Stomach (tissue), 9 donors: ENCODE data around the gene USP13. TPM values are rescaled to one million over a fixed set of nuclear protein-coding genes. Genes with fewer than 3 reads are reported as not detected.
A peak's percentile ranks its signal among the peaks of the same experiment; 100 is the strongest.

Experiments
- DNase-seq, 2 donors: peaks; one replicate each; pipeline versions ENCODE4 v3.0.0 to v3.0.0-alpha.2; 2013 to 2019
- H3K27ac ChIP-seq, 5 donors: fragments of 200-600 bp in 4 of 5; sonication (generic) in 4 of 5; one replicate each; pipeline ENCODE4 v1.5.1; 2013 to 2019; ENCODE audit warnings: mild to moderate bottlenecking in 1 of 5, moderate library complexity in 1 of 5
- H3K27me3 ChIP-seq, 3 donors: fragments of 200-600 bp; sonication (generic); one replicate each; pipeline ENCODE4 v1.5.1; 2017 to 2019; ENCODE audit warnings: mixed run types in 1 of 3
- H3K36me3 ChIP-seq, 4 donors: fragments of 200-600 bp; sonication (generic); 1 replicate in 3 of 4; 2 replicates in 1 of 4; pipeline ENCODE4 v1.5.1; 2016 to 2019
- H3K4me1 ChIP-seq, 4 donors: fragments of 200-600 bp; sonication (generic); one replicate each; pipeline ENCODE4 v1.5.1; 2016 to 2019
- H3K4me3 ChIP-seq, 4 donors: fragments of 200-600 bp; sonication (generic) in 3 of 4; one replicate each; pipeline ENCODE4 v1.5.1; 2016 to 2019; ENCODE audit warnings: mild to moderate bottlenecking in 1 of 4
- H3K9me3 ChIP-seq, 4 donors: fragments of 200-600 bp; sonication (generic); one replicate each; pipeline ENCODE4 v1.5.1; 2016 to 2019
- EP300 ChIP-seq: sonication (generic); formaldehyde crosslinking; IDR thresholded peaks from one replicate; pipeline ENCODE4 v1.6.1; 2017; ENCODE audit warnings: antibody characterized with exemption
- POLR2A ChIP-seq, 4 donors: fragments of 450-650 bp; IDR thresholded peaks; one replicate each; pipeline ENCODE4 v1.6.1; 2016; ENCODE audit warnings: antibody characterized with exemption in 4 of 4, control low read depth in 2 of 4, mild to moderate bottlenecking in 1 of 4, moderate library complexity in 1 of 4
- POLR2AphosphoS5 ChIP-seq, 3 donors: sonication (generic); formaldehyde crosslinking; IDR thresholded peaks; one replicate each; pipeline ENCODE4 v1.6.1; 2016; ENCODE audit warnings: antibody characterized with exemption in 3 of 3
- WGBS, 5 donors: extraction: QIAGEN DNeasy Blood & Tissue Kit in 3 of 5; methylation state at CpG; one replicate each; pipeline versions ENCODE4 v1.1.5 to v1.1.7; 2013 to 2018; 5-methylcytosine and 5-hydroxymethylcytosine counted together
- intact Hi-C: fragments of 100-400 bp; cut with DNase I; formaldehyde crosslinking; loops from one replicate; pipeline ENCODE4 v1.15.1; 2023; ENCODE audit warnings: low total_unique reads
- polyA plus RNA-seq, 3 donors: library from polyadenylated mRNA; stranded (reverse); fragments of 200-250 nt; gene quantifications; one replicate each; pipeline ENCODE4 v1.2.3, GENCODE V29; 2013
- total RNA-seq, 5 donors: library from RNA; depleted of rRNA; stranded (reverse); fragments of >200 nt; gene quantifications; one replicate each; pipeline versions ENCODE4 v1.1.0 to v1.2.3, GENCODE V29; 2014 to 2016
- TF ChIP-seq, protein P1 (sequence below), 7 experiments: fragments of 450-650 bp in 4 of 7; fragments of 200-600 bp in 3 of 7; sonication (generic) in 3 of 7; IDR thresholded peaks; one replicate each; pipeline ENCODE4 v1.5.1; 2016 to 2019; ENCODE audit warnings: antibody characterized with exemption in 7 of 7, control low read depth in 2 of 7, mild to moderate bottlenecking in 1 of 7
- donor health status: healthy with polysubstance abuse.
- donor health status: Bipolar disorder and iron deficiency.
- donor health status: healthy.

Gene USP13
- total and polyA plus RNA-seq, 8 donors, result 1.3 to 10.3 (median 3.8) TPM

DNA sequence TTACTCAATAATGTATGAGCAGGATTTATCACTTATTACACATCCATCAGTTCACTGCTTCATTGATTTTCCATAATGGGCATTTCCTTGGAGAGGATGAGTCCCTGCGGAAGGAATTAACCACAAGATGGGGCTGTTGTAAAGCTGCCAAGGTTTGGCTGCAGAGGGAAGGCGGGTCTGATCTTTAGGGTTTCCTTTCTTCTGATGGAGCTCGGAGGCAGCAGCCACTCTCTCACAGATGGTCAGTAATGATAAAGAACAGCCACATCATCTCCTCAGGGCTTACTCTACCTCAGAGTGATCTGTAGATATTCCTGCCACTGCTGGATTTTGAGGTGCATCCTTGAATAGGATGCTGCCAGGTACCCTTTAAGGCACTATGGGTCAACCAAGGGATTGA lies 115.2 kb downstream of the USP13 start:
- intact Hi-C loops, result no loop called here
- H3K27ac ChIP-seq, result no peak overlapping the region
- H3K27me3 ChIP-seq, result no peaks in the 10 kb centered on the region
- peaks cover 0 to 48% (median 47%) of the 10 kb centered on the region in 4 donors for H3K36me3 ChIP-seq
- 41 to 58% (median 46%) methylated on average over 3 of the region's 3 CpGs for WGBS, 5 donors
- TF ChIP-seq EP300 (no peak), POLR2AphosphoS5 (IDR thresholded peaks at IDR 0.05) (no peak)
- TF ChIP-seq, protein P1, sequence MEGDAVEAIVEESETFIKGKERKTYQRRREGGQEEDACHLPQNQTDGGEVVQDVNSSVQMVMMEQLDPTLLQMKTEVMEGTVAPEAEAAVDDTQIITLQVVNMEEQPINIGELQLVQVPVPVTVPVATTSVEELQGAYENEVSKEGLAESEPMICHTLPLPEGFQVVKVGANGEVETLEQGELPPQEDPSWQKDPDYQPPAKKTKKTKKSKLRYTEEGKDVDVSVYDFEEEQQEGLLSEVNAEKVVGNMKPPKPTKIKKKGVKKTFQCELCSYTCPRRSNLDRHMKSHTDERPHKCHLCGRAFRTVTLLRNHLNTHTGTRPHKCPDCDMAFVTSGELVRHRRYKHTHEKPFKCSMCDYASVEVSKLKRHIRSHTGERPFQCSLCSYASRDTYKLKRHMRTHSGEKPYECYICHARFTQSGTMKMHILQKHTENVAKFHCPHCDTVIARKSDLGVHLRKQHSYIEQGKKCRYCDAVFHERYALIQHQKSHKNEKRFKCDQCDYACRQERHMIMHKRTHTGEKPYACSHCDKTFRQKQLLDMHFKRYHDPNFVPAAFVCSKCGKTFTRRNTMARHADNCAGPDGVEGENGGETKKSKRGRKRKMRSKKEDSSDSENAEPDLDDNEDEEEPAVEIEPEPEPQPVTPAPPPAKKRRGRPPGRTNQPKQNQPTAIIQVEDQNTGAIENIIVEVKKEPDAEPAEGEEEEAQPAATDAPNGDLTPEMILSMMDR (IDR thresholded peaks at IDR 0.05), result peak in 3 of 7 experiments; percentile 14 to 21 (median 17)
- H3K9me3 ChIP-seq, result no peaks in the 10 kb centered on the region
- no peaks in the 10 kb centered on the region for H3K4me1 ChIP-seq
- DNase-seq, result peak in 1 of 2 donors; percentile 68
- H3K4me3 ChIP-seq, result no peak overlapping the region

DNA sequence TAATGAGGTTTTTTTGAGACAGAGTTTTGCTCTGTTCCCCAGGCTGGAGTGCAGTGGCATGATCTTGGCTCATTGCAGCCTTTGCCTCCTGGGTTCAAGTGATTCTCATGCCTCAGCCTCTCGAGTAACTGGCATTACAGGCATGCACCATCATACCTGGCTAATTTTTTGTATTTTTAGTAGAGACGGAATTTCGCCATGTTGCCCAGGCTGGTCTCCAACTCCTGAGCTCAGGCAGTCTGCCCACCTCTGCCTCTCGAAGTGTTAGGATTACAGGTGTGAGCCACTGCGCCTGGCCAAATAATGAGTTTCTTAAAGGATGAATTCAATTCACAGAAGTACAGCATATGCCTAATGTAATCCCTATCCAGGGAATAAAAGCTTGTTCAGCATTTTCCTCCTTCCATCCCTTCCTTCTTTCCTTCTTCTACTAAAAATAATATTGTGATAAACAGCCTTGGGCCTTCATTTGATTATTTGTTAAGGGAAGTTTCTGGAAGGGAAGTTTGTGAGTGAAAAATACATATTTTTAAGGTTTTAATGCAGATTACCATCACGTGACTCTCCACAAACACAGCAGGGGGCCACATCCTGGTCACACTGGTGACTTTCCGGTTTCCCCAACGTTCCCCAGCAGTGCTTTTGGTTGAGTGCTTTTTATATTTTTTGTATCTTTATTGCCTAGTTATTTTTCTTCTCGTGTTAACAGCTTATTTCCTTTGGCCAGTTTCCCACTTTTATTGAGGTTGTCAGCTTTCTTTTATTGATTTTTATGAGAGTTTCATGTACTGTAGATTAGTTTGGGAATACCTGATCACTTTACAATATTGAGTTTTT lies 116.8 kb downstream of the USP13 start:
- no peaks in the 10 kb centered on the region for H3K9me3 ChIP-seq
- peaks cover 3 to 51% (median 44%) of the 10 kb centered on the region in 4 donors for H3K36me3 ChIP-seq
- no peaks in the 10 kb centered on the region for H3K27me3 ChIP-seq
- no peak overlapping the region for H3K4me3 ChIP-seq
- intact Hi-C loops, result no loop called here
- 57 to 62% (median 59%) methylated on average over 9 of the region's 9 CpGs for WGBS, 5 donors
- H3K4me1 ChIP-seq, result no peaks in the 10 kb centered on the region
- TF ChIP-seq, protein P1 (IDR thresholded peaks at IDR 0.05), result no peak
- TF ChIP-seq POLR2A (IDR thresholded peaks at IDR 0.05) (no peak), EP300 (no peak), POLR2AphosphoS5 (IDR thresholded peaks at IDR 0.05) (no peak)
- H3K27ac ChIP-seq, result no peak overlapping the region
- peak in 1 of 2 donors; percentile 10 for DNase-seq

GRCh38 chr3:179771797-179772196 lies 119.0 kb downstream of the USP13 start:
- DNase-seq, result no peak
- TF ChIP-seq EP300 (no peak), POLR2AphosphoS5 (IDR thresholded peaks at IDR 0.05) (no peak), POLR2A (IDR thresholded peaks at IDR 0.05) (no peak)
- TF ChIP-seq, protein P1 (IDR thresholded peaks at IDR 0.05), result no peak
- Histone ChIP-seq H3K9me3 (peaks cover 0 to 9% (median 0%) of the 10 kb centered on the region in 4 donors), H3K27ac (no peak overlapping the region), H3K4me3 (no peak overlapping the region), H3K4me1 (no peaks in the 10 kb centered on the region), H3K36me3 (peaks cover 3 to 40% (median 30%) of the 10 kb centered on the region in 4 donors), H3K27me3 (no peaks in the 10 kb centered on the region)
- WGBS, 5 donors, result 82 to 86% (median 84%) methylated on average over 4 of the region's 4 CpGs
- intact Hi-C loops, result no loop called here

GRCh38 chr3:179772297-179772696 lies 119.5 kb downstream of the USP13 start:
- H3K36me3 ChIP-seq, result peaks cover 3 to 35% (median 24%) of the 10 kb centered on the region in 4 donors
- WGBS, 5 donors, result 61 to 74% (median 68%) methylated on average over 5 of the region's 5 CpGs

More at GRCh38 chr3:179772297-179772696, 119.5 kb downstream of the USP13 start:
- H3K4me1 ChIP-seq, result no peaks in the 10 kb centered on the region
- intact Hi-C loops, result no loop called here
- H3K27me3 ChIP-seq, result no peaks in the 10 kb centered on the region
- no peak overlapping the region for H3K27ac ChIP-seq
- TF ChIP-seq POLR2A (IDR thresholded peaks at IDR 0.05) (no peak), POLR2AphosphoS5 (IDR thresholded peaks at IDR 0.05) (no peak), EP300 (no peak)
- TF ChIP-seq, protein P1 (IDR thresholded peaks at IDR 0.05), result no peak
- H3K9me3 ChIP-seq, result peaks cover 0 to 9% (median 0%) of the 10 kb centered on the region in 4 donors
- DNase-seq, result no peak
- H3K4me3 ChIP-seq, result no peak overlapping the region
